ENCODE data around the gene KCNA2. TPM values are rescaled to one million over a fixed set of nuclear protein-coding genes. Genes with fewer than 3 reads are reported as not detected.

Gene KCNA2
- total and polyA plus RNA-seq, 10 donors = 0.09 to 2.6 (median 1.2) TPM

- Histone ChIP-seq H3K4me1 (peaks cover 0 to 1% (median 1%) of the 10 kb centered on the region in 6 donors), H3K9me3 (no peaks in the 10 kb centered on the region), H3K4me3 (no peak overlapping the region), H3K27ac (no peak overlapping the region), H3K27me3 (replicated peaks in 1 of 7) (peaks cover 0 to 46% (median 7%) of the 10 kb centered on the region in 7 donors), H3K36me3 (no peaks in the 10 kb centered on the region)
- WGBS, 5 donors = 47 to 90% (median 71%) methylated on average over 2 of the region's 2 CpGs
- DNase-seq = no peak
- intact Hi-C loops (cut with DNase I; ENCODE audit: low total_unique reads) = loop anchor here (10.0 kb wide), 1 partner anchor 65 kb away; no protein-coding TSS in a partner anchor
- TF ChIP-seq POLR2AphosphoS5 (IDR thresholded peaks at IDR 0.05) = no peak
- TF ChIP-seq CTCF (IDR thresholded peaks at IDR 0.05 in 8 of 11, conservative IDR thresholded peaks at IDR 0.05 in 3 of 11) = no peak
- TF ChIP-seq POLR2A (IDR thresholded peaks at IDR 0.05) = no peak
Observed at GRCh38 chr1:110549831-110550230, 56.3 kb downstream of the KCNA2 start.

GRCh38 chr1:110548381-110548780 is 57.8 kb downstream of the KCNA2 start:
- no peak overlapping the region for H3K4me3 ChIP-seq
- intact Hi-C loops (cut with DNase I; ENCODE audit: low total_unique reads) = no loop called here
- peaks cover 0 to 31% (median 0%) of the 10 kb centered on the region in 7 donors for H3K27me3 ChIP-seq (replicated peaks in 1 of 7)
- 62 to 89% (median 77%) methylated on average over 4 of the region's 4 CpGs for WGBS, 5 donors
- no peaks in the 10 kb centered on the region for H3K4me1 ChIP-seq
- no peaks in the 10 kb centered on the region for H3K9me3 ChIP-seq
- H3K27ac ChIP-seq = no peak overlapping the region
- H3K36me3 ChIP-seq = no peaks in the 10 kb centered on the region
- DNase-seq = no peak
- TF ChIP-seq POLR2A (IDR thresholded peaks at IDR 0.05) (no peak), POLR2AphosphoS5 (IDR thresholded peaks at IDR 0.05) (no peak), CTCF (IDR thresholded peaks at IDR 0.05 in 8 of 11, conservative IDR thresholded peaks at IDR 0.05 in 3 of 11) (peak in 5 of 11 experiments; percentile 14 to 40 (median 33))

- 61 to 73% (median 67%) methylated on average over 2 of the region's 2 CpGs for WGBS, 5 donors
- H3K36me3 ChIP-seq = no peaks in the 10 kb centered on the region
- no peaks in the 10 kb centered on the region for H3K4me1 ChIP-seq
- no peaks in the 10 kb centered on the region for H3K9me3 ChIP-seq
- no peak overlapping the region for H3K27ac ChIP-seq
- no peak for DNase-seq
- intact Hi-C loops (cut with DNase I; ENCODE audit: low total_unique reads) = no loop called here
- no peak for TF ChIP-seq POLR2AphosphoS5 (IDR thresholded peaks at IDR 0.05)
- H3K4me3 ChIP-seq = no peak overlapping the region
- H3K27me3 ChIP-seq (replicated peaks in 1 of 7) = peaks cover 0 to 24% (median 0%) of the 10 kb centered on the region in 7 donors
Observed at GRCh38 chr1:110547017-110547416, 59.1 kb downstream of the KCNA2 start.

GRCh38 chr1:110545492-110545891 is 60.7 kb downstream of the KCNA2 start:
- Histone ChIP-seq H3K27me3 (replicated peaks in 1 of 7) (peaks cover 0 to 9% (median 0%) of the 10 kb centered on the region in 7 donors), H3K27ac (no peak overlapping the region), H3K4me3 (no peak overlapping the region), H3K36me3 (no peaks in the 10 kb centered on the region), H3K9me3 (no peaks in the 10 kb centered on the region), H3K4me1 (no peaks in the 10 kb centered on the region)
- no peak for DNase-seq
- TF ChIP-seq POLR2A (IDR thresholded peaks at IDR 0.05) = no peak
- no peak for TF ChIP-seq POLR2AphosphoS5 (IDR thresholded peaks at IDR 0.05)
- TF ChIP-seq CTCF (IDR thresholded peaks at IDR 0.05 in 8 of 11, conservative IDR thresholded peaks at IDR 0.05 in 3 of 11) = no peak
- WGBS, 5 donors = 55 to 74% (median 66%) methylated on average over 2 of the region's 2 CpGs
- intact Hi-C loops (cut with DNase I; ENCODE audit: low total_unique reads) = no loop called here

- Histone ChIP-seq H3K4me3 (no peak overlapping the region), H3K9me3 (no peaks in the 10 kb centered on the region), H3K4me1 (no peaks in the 10 kb centered on the region), H3K27me3 (replicated peaks in 1 of 7) (peaks cover 0 to 8% (median 0%) of the 10 kb centered on the region in 7 donors), H3K27ac (no peak overlapping the region), H3K36me3 (no peaks in the 10 kb centered on the region)
- intact Hi-C loops (cut with DNase I; ENCODE audit: low total_unique reads) = no loop called here
- TF ChIP-seq POLR2AphosphoS5 (IDR thresholded peaks at IDR 0.05) = no peak
- TF ChIP-seq CTCF (IDR thresholded peaks at IDR 0.05 in 8 of 11, conservative IDR thresholded peaks at IDR 0.05 in 3 of 11) = no peak
- TF ChIP-seq POLR2A (IDR thresholded peaks at IDR 0.05) = no peak
- no peak for DNase-seq
- 57 to 73% (median 61%) methylated on average over 3 of the region's 3 CpGs for WGBS, 5 donors
Observed at GRCh38 chr1:110544753-110545152, 61.4 kb downstream of the KCNA2 start.
